IPS-15b (cell line): ENCODE measurements around the gene NEUROG1.

Experiments
- H3K27me3 ChIP-seq: one replicate; pipeline ENCODE4 v1.6.1; 2013; ENCODE audit warnings: low read length; ENCODE audit not compliant: control insufficient read depth, insufficient read depth
- H3K36me3 ChIP-seq: one replicate; pipeline ENCODE4 v1.6.1; 2013; ENCODE audit warnings: low read length; ENCODE audit not compliant: control insufficient read depth, insufficient read depth
- H3K4me1 ChIP-seq: one replicate; pipeline ENCODE4 v1.6.1; 2013; ENCODE audit warnings: mild to moderate bottlenecking, low read length; ENCODE audit not compliant: control insufficient read depth, insufficient read depth
- H3K4me3 ChIP-seq: one replicate; pipeline ENCODE4 v1.5.1; 2013; ENCODE audit warnings: low read depth, low read length
- H3K9ac ChIP-seq: one replicate; pipeline ENCODE4 v1.6.1; 2013; ENCODE audit warnings: low read depth, mild to moderate bottlenecking, low read length
- H3K9me3 ChIP-seq: one replicate; pipeline ENCODE4 v1.6.1; 2013; ENCODE audit warnings: mild to moderate bottlenecking, low read length; ENCODE audit not compliant: control insufficient read depth, insufficient read depth

Gene NEUROG1

DNA sequence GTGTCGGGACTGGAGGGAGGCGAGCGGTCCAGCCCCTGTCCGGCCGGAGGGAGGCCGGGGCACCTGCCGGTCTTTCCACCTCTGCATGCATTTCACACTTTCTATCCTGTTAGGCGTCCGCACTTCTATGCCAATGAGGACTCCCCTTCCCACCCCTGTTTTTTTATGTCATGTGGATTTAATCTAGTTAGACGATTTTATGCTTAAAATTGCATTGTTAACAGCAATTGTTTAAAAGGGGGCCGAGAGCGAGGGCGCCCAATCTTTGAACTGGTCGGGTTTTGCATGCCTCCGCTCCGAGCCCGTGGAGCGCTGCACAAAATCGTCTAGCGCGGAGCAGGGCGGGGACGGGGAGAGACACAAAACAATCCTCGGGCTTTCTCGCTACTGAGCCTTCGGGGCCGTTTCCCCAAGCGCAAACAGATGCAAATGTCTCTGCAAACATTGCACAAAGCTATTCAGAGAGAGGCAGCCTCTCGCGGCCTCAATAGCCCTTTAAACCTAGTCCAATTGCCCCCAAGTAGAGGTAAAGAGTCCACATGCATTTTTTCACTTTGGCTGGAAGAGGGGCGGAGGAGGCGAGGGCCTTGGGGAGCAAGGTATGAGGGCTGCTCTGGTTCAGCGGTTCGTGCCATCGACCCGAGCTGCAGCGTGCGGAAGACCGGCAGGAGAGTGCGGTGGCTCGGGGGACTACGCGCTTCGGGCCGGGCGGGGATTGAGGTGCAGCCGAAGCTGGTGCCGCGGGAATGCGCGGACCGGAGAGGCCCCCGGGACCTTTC, 46.1 kb downstream of the NEUROG1 start:
- no peaks in the 10 kb centered on the region for H3K36me3 ChIP-seq
- peaks cover 97% of the 10 kb centered on the region for H3K27me3 ChIP-seq
- H3K4me3 ChIP-seq: peak overlapping the region; percentile 50
- no peaks in the 10 kb centered on the region for H3K9me3 ChIP-seq
- peaks cover 22% of the 10 kb centered on the region for H3K4me1 ChIP-seq
- H3K9ac ChIP-seq: no peak overlapping the region

DNA sequence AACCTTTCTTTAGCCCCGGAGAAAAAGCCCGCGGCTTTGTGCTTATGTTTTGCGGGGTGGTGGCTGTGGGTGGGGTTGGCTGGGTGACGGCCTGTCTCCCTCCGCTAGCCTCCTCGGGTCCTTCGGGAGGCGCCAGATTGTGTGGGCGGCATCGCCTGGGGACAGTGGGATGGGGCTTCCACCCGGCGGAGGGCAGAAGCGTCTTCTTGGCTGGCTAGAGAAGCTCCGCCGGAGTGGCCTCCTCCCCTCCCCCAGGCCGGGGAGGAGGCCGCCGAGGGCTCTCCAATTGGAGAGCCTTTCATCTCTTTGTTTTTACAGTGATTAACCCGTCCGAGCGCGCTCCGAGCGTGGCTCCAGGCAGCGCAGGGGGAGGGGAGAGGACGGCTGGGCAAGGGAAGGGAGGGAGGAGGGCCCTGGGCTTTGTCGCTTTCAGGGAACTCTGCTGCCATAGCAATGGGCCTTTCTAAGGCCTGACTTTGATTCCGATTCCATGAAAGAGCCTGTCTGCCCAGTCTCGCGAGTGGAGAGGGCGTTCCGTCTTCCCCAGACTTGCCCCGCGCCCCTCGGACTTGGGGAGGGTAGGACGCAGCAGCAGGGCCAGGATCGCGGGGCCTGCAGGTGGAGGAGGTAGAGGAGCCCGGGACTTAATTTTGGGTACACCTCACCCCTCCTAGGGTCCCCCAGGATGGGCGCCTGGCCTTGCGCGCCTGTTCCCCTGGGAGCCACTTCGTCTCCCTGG, 46.9 kb downstream of the NEUROG1 start:
- H3K36me3 ChIP-seq: no peaks in the 10 kb centered on the region
- peak overlapping the region; percentile 50 for H3K4me3 ChIP-seq
- H3K9me3 ChIP-seq: no peaks in the 10 kb centered on the region
- peaks cover 22% of the 10 kb centered on the region for H3K4me1 ChIP-seq
- H3K27me3 ChIP-seq: peaks cover 97% of the 10 kb centered on the region
- H3K9ac ChIP-seq: no peak overlapping the region

DNA sequence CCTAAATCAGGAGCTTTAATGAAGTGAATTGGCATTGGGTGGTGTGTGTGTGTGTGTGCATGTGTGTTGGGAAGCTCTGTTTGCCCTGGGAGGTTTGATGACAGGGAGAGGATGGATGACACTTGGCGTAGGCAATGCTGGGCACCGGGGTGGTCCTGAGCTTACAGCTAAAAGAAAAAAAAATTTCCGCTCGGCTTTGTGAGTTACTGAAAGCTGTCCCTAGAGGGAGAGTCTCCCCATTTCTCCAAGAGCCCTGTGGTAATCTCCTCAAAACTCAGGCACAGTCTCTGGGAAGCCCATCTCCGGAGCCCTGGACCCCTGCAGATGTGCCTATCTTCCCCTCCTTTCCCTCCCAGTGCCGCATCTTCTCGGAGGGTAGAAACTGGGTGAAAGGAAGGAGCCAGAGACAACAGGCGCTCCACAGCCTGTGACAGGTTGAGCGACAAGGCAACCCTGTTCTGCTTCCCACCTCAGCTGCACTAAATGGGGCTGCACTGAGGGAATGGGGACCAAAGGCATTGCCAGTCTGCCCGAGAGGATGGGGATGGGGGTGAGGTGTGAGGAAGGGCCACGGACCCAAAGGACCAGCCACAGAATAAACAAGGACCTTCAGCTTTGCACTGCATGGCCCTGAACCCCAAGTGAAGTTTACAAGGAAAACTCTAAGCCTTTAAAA, 47.8 kb downstream of the NEUROG1 start:
- H3K9me3 ChIP-seq: no peaks in the 10 kb centered on the region
- no peak overlapping the region for H3K4me3 ChIP-seq
- no peak overlapping the region for H3K9ac ChIP-seq
- peaks cover 97% of the 10 kb centered on the region for H3K27me3 ChIP-seq
- peaks cover 22% of the 10 kb centered on the region for H3K4me1 ChIP-seq
- H3K36me3 ChIP-seq: no peaks in the 10 kb centered on the region

DNA sequence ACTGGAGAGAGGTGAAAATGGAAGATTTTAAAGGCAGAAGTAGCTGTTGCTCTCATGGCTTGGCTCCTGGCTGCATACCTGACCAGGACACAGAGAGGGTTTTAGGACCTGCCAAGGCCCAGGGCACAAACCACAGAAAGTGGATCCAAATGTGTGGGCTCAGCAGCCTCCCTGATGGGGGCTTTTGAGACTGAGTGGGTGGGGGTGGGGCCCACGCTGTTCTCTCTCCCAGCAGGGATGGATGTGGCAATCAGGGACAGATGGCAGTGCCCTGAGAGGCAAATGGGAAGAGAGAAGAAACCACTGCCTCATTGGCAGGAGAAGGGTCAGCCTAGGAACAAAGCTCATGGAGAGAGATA, 48.7 kb downstream of the NEUROG1 start:
- Histone ChIP-seq H3K36me3 (no peaks in the 10 kb centered on the region), H3K9me3 (no peaks in the 10 kb centered on the region), H3K27me3 (peaks cover 97% of the 10 kb centered on the region), H3K9ac (no peak overlapping the region), H3K4me1 (peaks cover 21% of the 10 kb centered on the region), H3K4me3 (no peak overlapping the region)

GRCh38 chr5:135486131-135487036, 49.4 kb downstream of the NEUROG1 start:
- Histone ChIP-seq H3K9me3 (no peaks in the 10 kb centered on the region), H3K4me1 (peaks cover 20% of the 10 kb centered on the region), H3K9ac (no peak overlapping the region), H3K27me3 (peaks cover 98% of the 10 kb centered on the region), H3K36me3 (no peaks in the 10 kb centered on the region), H3K4me3 (no peak overlapping the region)

- Histone ChIP-seq H3K9ac (no peak overlapping the region), H3K36me3 (no peaks in the 10 kb centered on the region), H3K4me1 (peaks cover 9% of the 10 kb centered on the region), H3K27me3 (peaks cover 95% of the 10 kb centered on the region), H3K9me3 (no peaks in the 10 kb centered on the region), H3K4me3 (no peak overlapping the region)
Measured at GRCh38 chr5:135484674-135485086, 51.1 kb downstream of the NEUROG1 start.
